Measurements from ENCODE around the gene MAD1L1. TPM values are rescaled to one million over a fixed set of nuclear protein-coding genes. Genes with fewer than 3 reads are reported as not detected.

The MAD1L1 gene
- total RNA-seq, 4 donors from 2014 or later, result 22.3 to 56.6 (median 35.0) TPM

DNA sequence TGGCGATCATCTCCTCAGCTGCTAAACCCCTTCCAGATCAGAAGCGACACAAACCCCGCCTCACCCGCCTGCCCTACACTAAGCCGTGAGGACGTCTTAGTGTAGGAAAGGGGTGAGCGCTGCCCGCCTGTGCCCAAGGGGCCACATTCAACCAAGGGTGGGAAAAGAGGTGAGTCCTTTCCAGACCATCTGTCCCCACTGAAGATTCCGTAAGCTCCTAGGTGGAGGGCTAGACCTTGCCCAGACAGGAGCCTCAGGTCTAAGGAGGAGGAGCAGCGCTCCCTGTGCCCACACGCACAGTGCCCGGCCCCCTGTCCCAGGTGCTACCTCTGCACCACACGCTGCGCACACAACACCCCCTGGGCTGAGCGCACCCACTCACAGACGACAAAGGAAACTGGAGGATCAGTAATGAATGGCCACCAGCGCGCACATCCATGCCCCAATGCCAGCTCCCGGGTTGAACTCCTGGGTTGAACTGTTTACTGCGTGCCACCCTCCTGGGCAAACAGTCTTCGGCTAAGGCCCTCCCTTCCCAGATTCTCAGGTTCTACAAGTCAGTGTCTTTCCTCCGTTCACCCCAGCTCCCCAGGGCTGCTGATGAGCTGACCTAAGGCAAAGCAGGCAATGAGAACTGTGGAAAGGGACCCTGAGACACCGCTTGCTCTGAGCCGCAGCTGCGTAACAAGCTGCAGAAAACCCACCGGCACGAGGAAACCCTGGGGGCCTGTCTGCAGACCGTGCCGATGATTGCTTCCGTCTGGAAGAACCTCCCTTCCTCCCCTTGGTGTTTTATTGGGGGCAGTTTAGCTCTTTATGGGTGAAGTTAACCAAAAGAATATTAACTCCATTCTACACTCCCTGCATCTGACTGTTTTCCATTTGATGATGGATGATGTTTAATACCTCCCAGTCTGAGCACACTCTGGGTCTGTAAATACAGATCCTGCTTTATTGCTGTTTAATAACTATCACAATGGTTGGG, 185.9 kb downstream of the MAD1L1 start:
- Histone ChIP-seq H3K27ac (no peak overlapping the region), H3K36me3 (peaks cover 0 to 20% of the 10 kb centered on the region in 2 donors), H3K4me1 (no peaks in the 10 kb centered on the region), H3K9me3 (no peaks in the 10 kb centered on the region), H3K27me3 (no peaks in the 10 kb centered on the region), H3K4me3 (no peak overlapping the region)
- no peak for ATAC-seq
- WGBS, 2 donors (ENCODE audit: low coverage in 1 of 2), result 59 to 94% methylated on average over 11 to 13 of the region's 30 CpGs
- TF ChIP-seq POLR2AphosphoS5 (IDR thresholded peaks at IDR 0.05) (no peak), POLR2A (IDR thresholded peaks at IDR 0.05) (no peak), EP300 (IDR thresholded peaks at IDR 0.05) (no peak)
- TF ChIP-seq, protein P1, sequence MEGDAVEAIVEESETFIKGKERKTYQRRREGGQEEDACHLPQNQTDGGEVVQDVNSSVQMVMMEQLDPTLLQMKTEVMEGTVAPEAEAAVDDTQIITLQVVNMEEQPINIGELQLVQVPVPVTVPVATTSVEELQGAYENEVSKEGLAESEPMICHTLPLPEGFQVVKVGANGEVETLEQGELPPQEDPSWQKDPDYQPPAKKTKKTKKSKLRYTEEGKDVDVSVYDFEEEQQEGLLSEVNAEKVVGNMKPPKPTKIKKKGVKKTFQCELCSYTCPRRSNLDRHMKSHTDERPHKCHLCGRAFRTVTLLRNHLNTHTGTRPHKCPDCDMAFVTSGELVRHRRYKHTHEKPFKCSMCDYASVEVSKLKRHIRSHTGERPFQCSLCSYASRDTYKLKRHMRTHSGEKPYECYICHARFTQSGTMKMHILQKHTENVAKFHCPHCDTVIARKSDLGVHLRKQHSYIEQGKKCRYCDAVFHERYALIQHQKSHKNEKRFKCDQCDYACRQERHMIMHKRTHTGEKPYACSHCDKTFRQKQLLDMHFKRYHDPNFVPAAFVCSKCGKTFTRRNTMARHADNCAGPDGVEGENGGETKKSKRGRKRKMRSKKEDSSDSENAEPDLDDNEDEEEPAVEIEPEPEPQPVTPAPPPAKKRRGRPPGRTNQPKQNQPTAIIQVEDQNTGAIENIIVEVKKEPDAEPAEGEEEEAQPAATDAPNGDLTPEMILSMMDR (IDR thresholded peaks at IDR 0.05), result no peak

DNA sequence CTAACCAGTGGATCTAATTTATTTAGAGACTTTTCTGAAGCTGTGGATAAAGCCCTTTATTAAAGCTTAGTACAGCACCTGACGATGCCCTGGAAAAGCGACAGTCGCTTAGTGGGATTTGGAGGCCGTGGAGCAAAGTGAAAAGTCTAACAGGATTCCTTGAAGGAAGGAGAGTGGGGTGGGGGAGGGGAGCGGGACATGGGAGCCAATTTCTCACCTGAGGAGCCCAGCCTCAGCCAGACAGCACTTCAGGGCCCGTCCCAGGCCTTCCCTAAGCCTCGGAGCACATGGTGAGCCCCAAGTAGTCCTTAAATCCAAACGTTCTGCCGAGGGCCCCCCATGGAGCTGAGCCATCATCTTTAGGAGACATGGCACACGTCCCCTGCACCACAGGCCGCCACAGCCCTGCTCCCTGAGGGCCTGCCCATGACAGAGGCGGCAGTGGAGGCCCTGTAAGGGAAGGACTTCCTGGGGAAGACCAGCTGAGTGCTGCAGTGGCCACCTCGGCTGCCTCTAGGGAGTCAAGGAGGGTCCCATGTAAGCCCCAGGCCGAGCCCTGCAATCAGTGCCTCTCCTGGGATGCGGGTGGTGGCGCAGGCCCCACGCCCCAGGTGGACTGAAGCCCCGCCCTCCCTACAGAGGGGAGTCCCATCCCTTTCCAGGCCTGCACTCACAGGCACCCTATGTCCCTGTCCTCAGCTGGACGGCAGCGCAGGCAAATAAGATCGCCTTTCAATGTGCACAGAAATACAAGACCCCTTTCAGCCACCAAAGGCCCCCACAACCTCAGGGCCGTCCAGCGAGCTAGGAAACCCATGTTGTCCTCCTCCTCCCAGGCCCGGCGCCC, 187.0 kb downstream of the MAD1L1 start:
- 100% methylated on average over 3 of the region's 25 CpGs; no CpG with 5 or more reads in 1 of the 2 donors for WGBS, 2 donors (ENCODE audit: low coverage in 1 of 2)
- Histone ChIP-seq H3K9me3 (no peaks in the 10 kb centered on the region), H3K27me3 (no peaks in the 10 kb centered on the region), H3K4me3 (no peak overlapping the region), H3K27ac (no peak overlapping the region), H3K36me3 (peaks cover 0 to 20% of the 10 kb centered on the region in 2 donors), H3K4me1 (no peaks in the 10 kb centered on the region)
- TF ChIP-seq EP300 (IDR thresholded peaks at IDR 0.05) (no peak), POLR2A (IDR thresholded peaks at IDR 0.05) (no peak), POLR2AphosphoS5 (IDR thresholded peaks at IDR 0.05) (no peak)
- TF ChIP-seq, protein P1 (IDR thresholded peaks at IDR 0.05), result no peak
- no peak for ATAC-seq

DNA sequence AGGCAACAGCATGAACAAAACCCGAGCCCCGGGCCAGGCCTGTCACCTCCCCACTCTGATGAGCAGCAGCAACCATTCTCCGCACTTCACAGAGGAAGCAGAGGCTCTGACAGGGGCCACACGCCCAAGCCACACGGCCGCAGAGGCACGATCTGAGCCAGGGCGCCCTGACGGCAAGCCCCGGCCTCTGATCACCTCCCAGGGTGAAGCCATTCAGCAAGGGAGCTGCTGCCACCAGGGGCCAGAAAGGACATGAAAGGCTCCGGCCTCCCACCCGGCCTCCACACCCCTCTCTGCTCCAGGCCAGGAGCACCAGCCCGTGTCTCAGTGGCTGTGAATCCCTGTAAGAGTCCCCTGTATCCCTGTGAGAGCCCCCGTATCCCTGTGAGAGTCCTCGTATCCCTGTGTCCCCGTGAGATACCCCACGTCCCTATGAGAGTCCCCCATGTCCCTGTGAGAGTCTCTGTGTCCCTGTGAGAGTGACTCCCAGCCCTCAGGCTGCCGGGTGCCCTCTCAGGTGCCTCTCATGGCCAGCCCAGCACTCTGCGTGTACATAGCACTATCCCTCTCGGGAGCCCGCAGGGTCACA, 187.8 kb downstream of the MAD1L1 start:
- no peaks in the 10 kb centered on the region for H3K27me3 ChIP-seq
- WGBS, 2 donors (ENCODE audit: low coverage in 1 of 2), result 89 to 97% methylated on average over 5 to 6 of the region's 21 CpGs
- TF ChIP-seq EP300 (IDR thresholded peaks at IDR 0.05) (no peak), POLR2AphosphoS5 (IDR thresholded peaks at IDR 0.05) (no peak), POLR2A (IDR thresholded peaks at IDR 0.05) (no peak)
- TF ChIP-seq, protein P1 (IDR thresholded peaks at IDR 0.05), result no peak
- no peak overlapping the region for H3K27ac ChIP-seq
- ATAC-seq, result no peak
- no peaks in the 10 kb centered on the region for H3K4me1 ChIP-seq
- no peak overlapping the region for H3K4me3 ChIP-seq
- peaks cover 0 to 20% of the 10 kb centered on the region in 2 donors for H3K36me3 ChIP-seq
- H3K9me3 ChIP-seq, result no peaks in the 10 kb centered on the region

DNA sequence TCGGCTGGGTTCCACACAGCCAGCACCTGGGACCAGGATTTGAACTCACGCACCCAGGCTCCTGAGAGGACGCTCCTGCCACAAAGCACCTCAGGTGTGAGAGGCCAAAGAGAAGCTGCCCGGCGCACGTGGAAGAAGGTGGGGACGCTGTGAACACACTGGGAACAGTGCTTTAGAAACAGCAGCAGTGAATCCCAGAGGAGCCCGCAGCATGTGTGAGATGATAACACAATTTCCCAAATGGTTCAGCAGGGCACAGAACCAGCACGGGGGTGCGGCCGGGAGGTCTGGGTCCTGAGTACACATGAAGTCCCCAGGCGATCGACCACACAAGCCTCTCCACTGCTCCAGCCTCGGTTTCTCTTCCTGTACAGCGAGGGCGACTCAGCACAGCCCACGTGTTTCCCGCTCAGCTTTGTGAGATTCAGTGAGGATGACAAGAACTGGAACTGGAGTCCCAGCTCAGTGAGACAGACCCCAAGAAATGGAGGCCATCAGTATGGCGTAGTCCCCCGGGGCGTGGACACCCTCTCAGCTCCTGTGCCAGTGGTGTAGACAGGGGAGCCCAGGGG, 188.3 kb downstream of the MAD1L1 start:
- Histone ChIP-seq H3K4me3 (no peak overlapping the region), H3K27me3 (no peaks in the 10 kb centered on the region), H3K9me3 (no peaks in the 10 kb centered on the region), H3K36me3 (peaks cover 0 to 20% of the 10 kb centered on the region in 2 donors), H3K4me1 (no peaks in the 10 kb centered on the region), H3K27ac (no peak overlapping the region)
- TF ChIP-seq EP300 (IDR thresholded peaks at IDR 0.05), result no peak
- WGBS, 2 donors (ENCODE audit: low coverage in 1 of 2), result 94 to 95% methylated on average over 6 to 8 of the region's 21 CpGs
- no peak for ATAC-seq
